Measurements from ENCODE around the gene TACC3. TPM values are rescaled to one million over a fixed set of nuclear protein-coding genes. Genes with fewer than 3 reads are reported as not detected.

TACC3 gene
- total RNA-seq, 1 donor from 2014 or later = 3.7 TPM

DNA sequence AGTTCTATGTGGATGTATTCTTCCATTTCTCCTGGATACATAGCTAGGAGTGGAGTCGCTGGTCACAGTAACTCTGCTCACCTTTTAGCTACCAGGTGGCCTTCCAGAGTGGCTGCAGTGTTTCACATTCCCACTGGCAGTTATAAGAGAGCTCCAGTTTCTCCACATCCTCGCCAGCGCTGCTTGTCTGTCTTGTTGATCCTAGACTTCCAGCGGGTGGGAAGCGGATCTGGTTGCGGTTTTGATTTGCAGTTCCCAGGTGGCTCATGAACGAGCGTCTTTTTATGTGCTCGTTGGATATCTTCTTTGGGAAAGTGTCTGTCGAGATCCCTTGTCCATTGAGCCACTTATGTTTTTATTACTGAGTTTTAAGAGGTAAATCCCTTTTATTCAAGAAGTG, 11.6 kb downstream of the TACC3 start:
- H3K9ac ChIP-seq (ENCODE audit: low read depth in 1 of 3, low read length in 3 of 3) = no peak overlapping the region
- peaks cover 7 to 16% (median 12%) of the 10 kb centered on the region in 3 donors for H3K4me1 ChIP-seq (ENCODE audit: control insufficient read depth in 3 of 3, insufficient read depth in 3 of 3, low read length in 3 of 3)
- H3K36me3 ChIP-seq (ENCODE audit: control insufficient read depth in 3 of 3, insufficient read depth in 3 of 3, low read length in 3 of 3) = peaks cover 18 to 44% (median 23%) of the 10 kb centered on the region in 3 donors

DNA sequence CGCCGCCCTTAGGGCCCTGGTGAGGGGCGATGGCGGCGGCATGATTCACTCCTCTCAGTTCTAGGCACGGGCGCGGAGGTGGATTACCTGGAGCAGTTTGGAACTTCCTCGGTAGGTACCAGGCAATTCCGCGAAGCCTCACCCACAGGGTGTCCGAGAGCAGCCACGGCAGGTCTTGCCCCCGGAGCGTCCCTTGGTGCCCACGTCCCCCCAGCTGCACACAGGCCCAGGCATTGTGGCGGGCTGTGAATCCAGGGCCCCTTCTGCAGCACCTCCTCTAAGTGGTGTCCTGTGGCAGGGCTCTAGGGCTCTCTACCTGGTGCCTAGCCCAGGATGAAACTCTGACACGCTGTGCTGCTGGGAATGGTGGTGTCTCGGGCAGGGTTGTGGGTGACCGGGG, 13.9 kb downstream of the TACC3 start:
- H3K27ac ChIP-seq (ENCODE audit: low read depth, low read length) = no peak overlapping the region
- H3K4me3 ChIP-seq (ENCODE audit: low read length in 3 of 3) = no peak overlapping the region
- no peaks in the 10 kb centered on the region for H3K4me1 ChIP-seq (ENCODE audit: control insufficient read depth in 3 of 3, insufficient read depth in 3 of 3, low read length in 3 of 3)
- peaks cover 22 to 41% (median 32%) of the 10 kb centered on the region in 3 donors for H3K36me3 ChIP-seq (ENCODE audit: control insufficient read depth in 3 of 3, insufficient read depth in 3 of 3, low read length in 3 of 3)
- H3K9ac ChIP-seq (ENCODE audit: low read depth in 1 of 3, low read length in 3 of 3) = no peak overlapping the region
- peaks cover 0 to 4% (median 0%) of the 10 kb centered on the region in 3 donors for H3K9me3 ChIP-seq (ENCODE audit: control insufficient read depth in 3 of 3, low read length in 3 of 3)
- no peaks in the 10 kb centered on the region for H3K27me3 ChIP-seq (ENCODE audit: control insufficient read depth in 3 of 3, insufficient read depth in 3 of 3, low read length in 3 of 3)

More for the DNA sequence above, 11.6 kb downstream of the TACC3 start:
- no peak overlapping the region for H3K4me3 ChIP-seq (ENCODE audit: low read length in 3 of 3)
- no peak overlapping the region for H3K27ac ChIP-seq (ENCODE audit: low read depth, low read length)
- H3K27me3 ChIP-seq (ENCODE audit: control insufficient read depth in 3 of 3, insufficient read depth in 3 of 3, low read length in 3 of 3) = no peaks in the 10 kb centered on the region
- peaks cover 0 to under 1% (median 0%) of the 10 kb centered on the region in 3 donors for H3K9me3 ChIP-seq (ENCODE audit: control insufficient read depth in 3 of 3, low read length in 3 of 3)

DNA sequence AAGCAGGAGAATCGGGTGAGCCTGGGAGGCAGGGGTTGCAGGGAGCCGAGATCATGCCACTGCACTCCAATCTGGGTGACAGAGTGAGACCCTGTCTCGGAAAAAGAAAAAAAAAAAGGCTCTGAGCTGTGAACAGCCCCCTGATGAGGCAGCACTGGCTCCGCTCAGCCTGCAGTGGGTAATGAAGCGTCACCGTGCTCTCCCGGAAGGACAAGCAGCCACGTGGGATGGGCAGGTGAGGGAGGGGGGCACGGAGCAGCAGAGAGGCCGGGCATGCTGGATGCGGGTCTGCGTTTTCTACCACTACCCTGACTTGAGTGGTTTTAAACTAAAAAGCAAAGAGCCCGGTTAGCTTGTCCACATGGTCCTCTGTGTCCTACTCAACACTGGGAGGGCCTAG, 15.5 kb downstream of the TACC3 start:
- Histone ChIP-seq H3K9ac (ENCODE audit: low read depth in 1 of 3, low read length in 3 of 3) (no peak overlapping the region), H3K4me3 (ENCODE audit: low read length in 3 of 3) (no peak overlapping the region), H3K9me3 (ENCODE audit: control insufficient read depth in 3 of 3, low read length in 3 of 3) (peaks cover 0 to 4% (median 0%) of the 10 kb centered on the region in 3 donors), H3K36me3 (ENCODE audit: control insufficient read depth in 3 of 3, insufficient read depth in 3 of 3, low read length in 3 of 3) (peaks cover 21 to 37% (median 35%) of the 10 kb centered on the region in 3 donors), H3K27ac (ENCODE audit: low read depth, low read length) (no peak overlapping the region), H3K27me3 (ENCODE audit: control insufficient read depth in 3 of 3, insufficient read depth in 3 of 3, low read length in 3 of 3) (no peaks in the 10 kb centered on the region), H3K4me1 (ENCODE audit: control insufficient read depth in 3 of 3, insufficient read depth in 3 of 3, low read length in 3 of 3) (no peaks in the 10 kb centered on the region)

DNA sequence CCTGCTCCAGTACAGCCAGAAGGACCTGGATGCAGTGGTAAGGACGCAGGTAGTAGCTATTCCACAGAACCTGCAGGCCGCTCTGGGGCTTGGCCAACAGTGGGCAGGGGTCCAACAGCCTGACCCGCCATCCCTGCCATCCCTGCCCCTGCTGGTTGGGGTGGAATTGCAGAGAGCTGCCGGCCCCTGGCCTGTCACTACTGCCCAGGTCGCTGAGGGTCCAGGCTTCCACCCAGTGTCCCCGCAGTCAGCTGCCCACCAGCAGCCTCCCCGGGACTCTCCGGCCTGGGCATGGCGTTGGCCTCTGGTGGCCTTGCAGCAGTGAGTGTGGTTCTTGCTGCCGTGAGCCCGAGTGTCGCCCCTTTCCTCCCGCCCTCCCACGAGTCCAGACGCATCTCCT, 16.3 kb downstream of the TACC3 start:
- Histone ChIP-seq H3K4me3 (ENCODE audit: low read length in 3 of 3) (no peak overlapping the region), H3K36me3 (ENCODE audit: control insufficient read depth in 3 of 3, insufficient read depth in 3 of 3, low read length in 3 of 3) (peaks cover 16 to 37% (median 32%) of the 10 kb centered on the region in 3 donors), H3K9me3 (ENCODE audit: control insufficient read depth in 3 of 3, low read length in 3 of 3) (peaks cover 0 to 4% (median 0%) of the 10 kb centered on the region in 3 donors), H3K27me3 (ENCODE audit: control insufficient read depth in 3 of 3, insufficient read depth in 3 of 3, low read length in 3 of 3) (no peaks in the 10 kb centered on the region), H3K4me1 (ENCODE audit: control insufficient read depth in 3 of 3, insufficient read depth in 3 of 3, low read length in 3 of 3) (no peaks in the 10 kb centered on the region), H3K27ac (ENCODE audit: low read depth, low read length) (no peak overlapping the region), H3K9ac (ENCODE audit: low read depth in 1 of 3, low read length in 3 of 3) (no peak overlapping the region)

DNA sequence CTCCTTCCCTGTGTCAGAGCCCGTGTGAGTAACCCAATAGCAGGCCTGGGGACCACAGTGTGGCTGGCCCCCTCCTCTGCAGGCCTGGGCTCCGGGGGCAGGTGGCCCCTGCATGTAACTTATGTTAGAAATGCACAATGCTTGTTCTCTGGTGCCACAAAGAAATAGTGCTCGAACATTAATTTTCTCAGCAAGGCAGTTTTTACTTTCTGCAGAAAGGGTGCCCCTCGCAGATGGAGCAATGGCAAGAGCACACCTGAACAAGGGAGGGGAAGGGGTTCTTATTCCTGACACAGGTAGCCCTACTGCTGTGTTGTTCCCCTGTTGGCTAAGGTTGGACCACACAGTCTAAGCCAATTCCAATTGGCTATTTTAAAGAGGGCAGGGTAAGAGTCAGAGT, 17.1 kb downstream of the TACC3 start:
- Histone ChIP-seq H3K36me3 (ENCODE audit: control insufficient read depth in 3 of 3, insufficient read depth in 3 of 3, low read length in 3 of 3) (peaks cover 16 to 36% (median 31%) of the 10 kb centered on the region in 3 donors), H3K27ac (ENCODE audit: low read depth, low read length) (no peak overlapping the region), H3K9ac (ENCODE audit: low read depth in 1 of 3, low read length in 3 of 3) (no peak overlapping the region), H3K9me3 (ENCODE audit: control insufficient read depth in 3 of 3, low read length in 3 of 3) (peaks cover 0 to 4% (median 0%) of the 10 kb centered on the region in 3 donors), H3K4me3 (ENCODE audit: low read length in 3 of 3) (no peak overlapping the region), H3K4me1 (ENCODE audit: control insufficient read depth in 3 of 3, insufficient read depth in 3 of 3, low read length in 3 of 3) (no peaks in the 10 kb centered on the region), H3K27me3 (ENCODE audit: control insufficient read depth in 3 of 3, insufficient read depth in 3 of 3, low read length in 3 of 3) (no peaks in the 10 kb centered on the region)

DNA sequence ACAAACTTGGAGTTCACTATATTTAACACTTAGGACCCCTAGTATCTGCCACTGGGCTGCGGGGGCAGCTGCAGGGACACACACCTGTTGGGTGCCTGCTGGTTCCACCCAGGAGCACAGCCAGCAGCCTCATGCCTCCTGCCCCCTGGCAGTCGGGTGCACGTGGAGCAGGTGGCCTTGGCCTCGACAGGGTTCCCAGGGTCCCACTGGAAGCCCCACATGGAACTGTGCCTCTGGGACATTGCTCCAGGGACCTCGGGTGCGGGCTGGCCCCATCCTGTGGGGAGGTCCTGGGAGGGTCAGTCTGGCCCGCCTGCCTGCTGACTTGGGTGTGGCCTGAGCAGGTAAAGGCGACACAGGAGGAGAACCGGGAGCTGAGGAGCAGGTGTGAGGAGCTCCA, 18.0 kb downstream of the TACC3 start:
- H3K9me3 ChIP-seq (ENCODE audit: control insufficient read depth in 3 of 3, low read length in 3 of 3) = peaks cover 0 to 4% (median 0%) of the 10 kb centered on the region in 3 donors
- H3K4me1 ChIP-seq (ENCODE audit: control insufficient read depth in 3 of 3, insufficient read depth in 3 of 3, low read length in 3 of 3) = no peaks in the 10 kb centered on the region
- no peak overlapping the region for H3K9ac ChIP-seq (ENCODE audit: low read depth in 1 of 3, low read length in 3 of 3)
- no peak overlapping the region for H3K4me3 ChIP-seq (ENCODE audit: low read length in 3 of 3)
- H3K27me3 ChIP-seq (ENCODE audit: control insufficient read depth in 3 of 3, insufficient read depth in 3 of 3, low read length in 3 of 3) = no peaks in the 10 kb centered on the region
- H3K36me3 ChIP-seq (ENCODE audit: control insufficient read depth in 3 of 3, insufficient read depth in 3 of 3, low read length in 3 of 3) = peaks cover 16 to 40% (median 31%) of the 10 kb centered on the region in 3 donors
- H3K27ac ChIP-seq (ENCODE audit: low read depth, low read length) = no peak overlapping the region

DNA sequence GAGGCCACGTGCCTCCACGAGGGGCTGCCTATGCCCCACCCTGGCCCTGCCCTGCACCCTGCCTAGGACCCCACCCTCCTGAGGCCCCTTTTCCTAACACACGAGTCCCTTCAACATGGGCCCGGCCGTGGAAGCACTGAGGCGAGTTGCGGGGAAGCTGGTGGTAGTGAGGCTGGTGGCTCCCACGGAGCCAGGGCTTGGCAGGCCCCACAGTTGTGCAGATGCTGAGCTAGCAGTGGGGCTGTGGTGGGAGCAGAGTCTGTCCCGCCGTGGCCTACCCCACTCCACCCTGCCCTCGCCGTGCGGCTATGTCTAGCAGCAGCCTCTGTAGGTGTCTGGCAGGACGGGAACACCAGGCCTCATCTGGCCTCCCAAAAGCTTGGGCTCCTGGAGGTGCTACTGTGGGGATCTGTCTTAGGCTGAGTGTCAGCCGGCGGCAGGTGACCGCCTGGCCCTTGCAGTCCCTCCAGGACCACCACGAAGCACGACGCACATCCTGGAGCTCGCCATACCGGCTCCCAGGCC, 18.8 kb downstream of the TACC3 start:
- no peak overlapping the region for H3K27ac ChIP-seq (ENCODE audit: low read depth, low read length)
- peaks cover 0 to 4% (median 0%) of the 10 kb centered on the region in 3 donors for H3K9me3 ChIP-seq (ENCODE audit: control insufficient read depth in 3 of 3, low read length in 3 of 3)
- no peaks in the 10 kb centered on the region for H3K4me1 ChIP-seq (ENCODE audit: control insufficient read depth in 3 of 3, insufficient read depth in 3 of 3, low read length in 3 of 3)
- H3K9ac ChIP-seq (ENCODE audit: low read depth in 1 of 3, low read length in 3 of 3) = no peak overlapping the region
- H3K36me3 ChIP-seq (ENCODE audit: control insufficient read depth in 3 of 3, insufficient read depth in 3 of 3, low read length in 3 of 3) = peaks cover 13 to 40% (median 31%) of the 10 kb centered on the region in 3 donors
- H3K4me3 ChIP-seq (ENCODE audit: low read length in 3 of 3) = no peak overlapping the region
- no peaks in the 10 kb centered on the region for H3K27me3 ChIP-seq (ENCODE audit: control insufficient read depth in 3 of 3, insufficient read depth in 3 of 3, low read length in 3 of 3)

DNA sequence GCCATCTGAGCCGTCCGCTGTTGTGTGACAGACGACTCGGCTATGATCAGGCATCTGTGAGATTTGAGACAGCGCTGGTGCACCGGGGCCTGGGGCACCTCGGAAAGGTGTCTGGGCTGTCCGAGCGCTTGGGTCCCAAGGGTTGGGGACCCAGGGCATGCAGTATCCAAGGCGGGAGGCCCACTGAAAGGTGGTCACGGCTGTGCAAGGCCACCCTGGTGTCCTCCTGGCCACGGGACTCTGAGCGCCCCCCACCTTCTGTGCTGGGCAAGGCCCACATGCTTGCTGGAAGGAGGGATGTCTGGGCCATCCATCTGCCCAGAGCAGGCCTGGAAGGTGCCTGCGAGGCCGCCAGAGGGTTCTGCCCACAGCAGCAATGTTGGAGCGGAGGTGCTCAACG, 19.9 kb downstream of the TACC3 start:
- Histone ChIP-seq H3K9me3 (ENCODE audit: control insufficient read depth in 3 of 3, low read length in 3 of 3) (peaks cover 0 to 4% (median 0%) of the 10 kb centered on the region in 3 donors), H3K4me1 (ENCODE audit: control insufficient read depth in 3 of 3, insufficient read depth in 3 of 3, low read length in 3 of 3) (no peaks in the 10 kb centered on the region), H3K9ac (ENCODE audit: low read depth in 1 of 3, low read length in 3 of 3) (no peak overlapping the region), H3K27ac (ENCODE audit: low read depth, low read length) (no peak overlapping the region), H3K36me3 (ENCODE audit: control insufficient read depth in 3 of 3, insufficient read depth in 3 of 3, low read length in 3 of 3) (peaks cover 13 to 36% (median 31%) of the 10 kb centered on the region in 3 donors), H3K4me3 (ENCODE audit: low read length in 3 of 3) (no peak overlapping the region), H3K27me3 (ENCODE audit: control insufficient read depth in 3 of 3, insufficient read depth in 3 of 3, low read length in 3 of 3) (no peaks in the 10 kb centered on the region)

DNA sequence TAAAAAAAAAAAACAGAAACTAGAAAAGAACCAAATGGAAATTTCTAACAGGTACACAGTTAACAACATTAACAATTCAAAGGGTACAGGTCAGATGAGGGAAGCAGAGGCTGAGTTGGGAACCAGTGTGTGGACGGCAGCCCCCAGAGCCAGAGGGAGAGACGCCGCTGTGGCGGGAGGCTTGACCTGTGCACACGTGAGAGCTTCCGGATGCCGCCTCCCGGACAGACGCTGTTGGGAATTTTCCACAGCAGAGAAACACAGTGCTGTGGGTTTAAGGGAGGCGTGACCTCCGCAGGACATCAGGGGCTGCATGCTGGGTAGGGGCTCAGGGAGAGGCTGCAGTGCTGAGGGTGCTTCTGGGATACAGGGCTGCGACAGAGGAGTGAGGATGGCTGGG, 22.2 kb downstream of the TACC3 start:
- H3K27me3 ChIP-seq (ENCODE audit: control insufficient read depth in 3 of 3, insufficient read depth in 3 of 3, low read length in 3 of 3) = peaks cover 0 to 4% (median 4%) of the 10 kb centered on the region in 3 donors
- no peak overlapping the region for H3K27ac ChIP-seq (ENCODE audit: low read depth, low read length)
- no peaks in the 10 kb centered on the region for H3K9me3 ChIP-seq (ENCODE audit: control insufficient read depth in 3 of 3, low read length in 3 of 3)
- no peak overlapping the region for H3K4me3 ChIP-seq (ENCODE audit: low read length in 3 of 3)
- H3K9ac ChIP-seq (ENCODE audit: low read depth in 1 of 3, low read length in 3 of 3) = no peak overlapping the region
- peaks cover 4 to 18% (median 15%) of the 10 kb centered on the region in 3 donors for H3K36me3 ChIP-seq (ENCODE audit: control insufficient read depth in 3 of 3, insufficient read depth in 3 of 3, low read length in 3 of 3)
- peaks cover 0 to 4% (median 0%) of the 10 kb centered on the region in 3 donors for H3K4me1 ChIP-seq (ENCODE audit: control insufficient read depth in 3 of 3, insufficient read depth in 3 of 3, low read length in 3 of 3)

DNA sequence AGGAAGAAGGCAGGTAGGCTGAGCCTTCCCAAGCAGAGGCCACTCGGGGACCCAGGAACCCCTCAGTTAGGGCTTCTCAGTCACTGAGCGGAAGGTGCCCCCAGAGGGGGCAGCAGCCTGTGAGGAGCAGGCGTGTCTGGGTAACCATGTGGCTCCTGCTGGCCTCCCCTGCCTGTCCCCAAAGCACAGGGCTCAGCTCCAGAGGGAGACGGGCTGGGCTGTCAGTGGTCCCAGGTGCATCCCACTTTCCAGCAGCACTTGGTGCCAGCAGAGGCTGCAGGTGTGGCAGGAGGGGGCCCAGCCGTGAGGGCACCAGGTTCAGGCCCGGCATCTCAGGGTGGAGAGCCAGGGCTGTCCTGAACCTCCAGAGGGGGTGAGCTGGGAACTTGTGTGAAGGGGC, 22.7 kb downstream of the TACC3 start:
- H3K36me3 ChIP-seq (ENCODE audit: control insufficient read depth in 3 of 3, insufficient read depth in 3 of 3, low read length in 3 of 3) = peaks cover 4 to 18% (median 15%) of the 10 kb centered on the region in 3 donors
- no peak overlapping the region for H3K9ac ChIP-seq (ENCODE audit: low read depth in 1 of 3, low read length in 3 of 3)
- H3K9me3 ChIP-seq (ENCODE audit: control insufficient read depth in 3 of 3, low read length in 3 of 3) = no peaks in the 10 kb centered on the region
- H3K4me3 ChIP-seq (ENCODE audit: low read length in 3 of 3) = no peak overlapping the region
- no peak overlapping the region for H3K27ac ChIP-seq (ENCODE audit: low read depth, low read length)
- peaks cover 0 to 4% (median 0%) of the 10 kb centered on the region in 3 donors for H3K4me1 ChIP-seq (ENCODE audit: control insufficient read depth in 3 of 3, insufficient read depth in 3 of 3, low read length in 3 of 3)
- peaks cover 0 to 4% (median 4%) of the 10 kb centered on the region in 3 donors for H3K27me3 ChIP-seq (ENCODE audit: control insufficient read depth in 3 of 3, insufficient read depth in 3 of 3, low read length in 3 of 3)
